Esophagus (tissue), 2 donors: Measurements from ENCODE around the gene FAM174C. TPM values are rescaled to one million over a fixed set of nuclear protein-coding genes. Genes with fewer than 3 reads are reported as not detected.

ENCODE experiments used
- H3K27ac ChIP-seq, 2 donors: one replicate each; pipeline ENCODE4 v1.5.1; 2013; ENCODE audit warnings: low read depth in 2 of 2, mild to moderate bottlenecking in 2 of 2, inconsistent platforms in 1 of 2, low read length in 1 of 2, moderate library complexity in 1 of 2
- H3K27me3 ChIP-seq, 2 donors: one replicate each; pipeline ENCODE4 v1.6.1; 2013; ENCODE audit warnings: low read length in 2 of 2, control low read depth in 1 of 2, mild to moderate bottlenecking in 1 of 2; ENCODE audit not compliant: insufficient read depth in 2 of 2, control insufficient read depth in 1 of 2
- H3K36me3 ChIP-seq, 2 donors: one replicate each; pipeline ENCODE4 v1.6.1; 2013; ENCODE audit warnings: low read length in 1 of 2; ENCODE audit not compliant: control insufficient read depth in 2 of 2, insufficient read depth in 2 of 2
- H3K4me1 ChIP-seq, 2 donors: one replicate each; pipeline ENCODE4 v1.6.1; 2013; ENCODE audit warnings: low read length in 1 of 2; ENCODE audit not compliant: control insufficient read depth in 2 of 2, insufficient read depth in 2 of 2
- H3K4me3 ChIP-seq, 2 donors: one replicate each; pipeline ENCODE4 v1.5.1; 2013; ENCODE audit warnings: low read length in 2 of 2, mild to moderate bottlenecking in 2 of 2, low read depth in 1 of 2, moderate library complexity in 1 of 2
- H3K9me3 ChIP-seq, 2 donors: one replicate each; pipeline ENCODE4 v1.6.1; 2013; ENCODE audit warnings: mild to moderate bottlenecking in 2 of 2, low read depth in 1 of 2, low read length in 1 of 2, moderate library complexity in 1 of 2; ENCODE audit not compliant: control insufficient read depth in 2 of 2, insufficient read depth in 1 of 2
- WGBS, 2 donors: extraction: QIAGEN DNeasy Blood & Tissue Kit; methylation state at CpG; one replicate each; pipeline ENCODE4 v1.1.7; 2013; 5-methylcytosine and 5-hydroxymethylcytosine counted together
- polyA plus RNA-seq, 2 donors: library from polyadenylated mRNA; stranded (reverse); fragments of 200-250 nt; gene quantifications; one replicate each; pipeline ENCODE4 v1.2.3, GENCODE V29; 2013
- donor health status: healthy with polysubstance abuse.
- donor health status: Bipolar disorder and iron deficiency.

The FAM174C gene
- polyA plus RNA-seq, 2 donors = 45.8 to 46.7 TPM

- H3K4me1 ChIP-seq = peaks cover 0 to 20% of the 10 kb centered on the region in 2 donors
- WGBS, 2 donors = 83 to 91% methylated on average over 12 of the region's 12 CpGs
- no peak overlapping the region for H3K27ac ChIP-seq
- H3K9me3 ChIP-seq = no peaks in the 10 kb centered on the region
- H3K36me3 ChIP-seq = peaks cover 6 to 39% of the 10 kb centered on the region in 2 donors
- no peaks in the 10 kb centered on the region for H3K27me3 ChIP-seq
- no peak overlapping the region for H3K4me3 ChIP-seq
Observed at GRCh38 chr19:1278074-1278473, 2.7 kb downstream of the FAM174C start.

- no peak overlapping the region for H3K4me3 ChIP-seq
- 82 to 85% methylated on average over 22 to 25 of the region's 25 CpGs for WGBS, 2 donors
- H3K4me1 ChIP-seq = peaks cover 9 to 19% of the 10 kb centered on the region in 2 donors
- H3K27me3 ChIP-seq = no peaks in the 10 kb centered on the region
- H3K27ac ChIP-seq = no peak overlapping the region
- H3K36me3 ChIP-seq = peaks cover 6 to 34% of the 10 kb centered on the region in 2 donors
- no peaks in the 10 kb centered on the region for H3K9me3 ChIP-seq
Observed at GRCh38 chr19:1278713-1279660, 3.7 kb downstream of the FAM174C start.

- Histone ChIP-seq H3K9me3 (no peaks in the 10 kb centered on the region), H3K27me3 (no peaks in the 10 kb centered on the region), H3K27ac (no peak overlapping the region), H3K4me1 (peaks cover 9 to 21% of the 10 kb centered on the region in 2 donors), H3K4me3 (no peak overlapping the region), H3K36me3 (peaks cover 6 to 26% of the 10 kb centered on the region in 2 donors)
- WGBS, 2 donors = 29 to 30% methylated on average over 10 of the region's 10 CpGs
Observed at GRCh38 chr19:1279782-1280341, 4.5 kb downstream of the FAM174C start.

- H3K27ac ChIP-seq = no peak overlapping the region
- H3K27me3 ChIP-seq = peaks cover 0 to 3% of the 10 kb centered on the region in 2 donors
- H3K4me3 ChIP-seq = no peak overlapping the region
- H3K9me3 ChIP-seq = no peaks in the 10 kb centered on the region
- H3K4me1 ChIP-seq = peaks cover 11 to 24% of the 10 kb centered on the region in 2 donors
- WGBS, 2 donors = 85 to 86% methylated on average over 45 to 53 of the region's 53 CpGs
- peaks cover 6 to 23% of the 10 kb centered on the region in 2 donors for H3K36me3 ChIP-seq
Observed at GRCh38 chr19:1280636-1281568, 5.6 kb downstream of the FAM174C start.

GRCh38 chr19:1281569-1282287, 6.4 kb downstream of the FAM174C start:
- H3K36me3 ChIP-seq = peaks cover 6 to 21% of the 10 kb centered on the region in 2 donors
- no peak overlapping the region for H3K27ac ChIP-seq
- 69% methylated on average over 15 of the region's 15 CpGs for WGBS, 2 donors
- H3K4me3 ChIP-seq = no peak overlapping the region
- H3K9me3 ChIP-seq = no peaks in the 10 kb centered on the region
- H3K4me1 ChIP-seq = peaks cover 14 to 23% of the 10 kb centered on the region in 2 donors
- peaks cover 0 to 8% of the 10 kb centered on the region in 2 donors for H3K27me3 ChIP-seq

GRCh38 chr19:1282588-1283206, 7.4 kb downstream of the FAM174C start:
- 75 to 79% methylated on average over 18 of the region's 18 CpGs for WGBS, 2 donors
- no peak overlapping the region for H3K27ac ChIP-seq
- H3K27me3 ChIP-seq = peaks cover 0 to 17% of the 10 kb centered on the region in 2 donors
- peaks cover 18 to 20% of the 10 kb centered on the region in 2 donors for H3K4me1 ChIP-seq
- no peak overlapping the region for H3K4me3 ChIP-seq
- peaks cover 6 to 18% of the 10 kb centered on the region in 2 donors for H3K36me3 ChIP-seq
- H3K9me3 ChIP-seq = no peaks in the 10 kb centered on the region

- WGBS, 2 donors = 67 to 68% methylated on average over 27 to 29 of the region's 29 CpGs
- peaks cover 6 to 15% of the 10 kb centered on the region in 2 donors for H3K36me3 ChIP-seq
- peaks cover 0 to 22% of the 10 kb centered on the region in 2 donors for H3K27me3 ChIP-seq
- no peak overlapping the region for H3K4me3 ChIP-seq
- H3K4me1 ChIP-seq = peaks cover 20% of the 10 kb centered on the region in 2 donors
- no peaks in the 10 kb centered on the region for H3K9me3 ChIP-seq
- H3K27ac ChIP-seq = peak overlapping the region in 1 of 2 donors; percentile 86
Observed at GRCh38 chr19:1283207-1283916, 8.0 kb downstream of the FAM174C start.

GRCh38 chr19:1283917-1284292, 8.6 kb downstream of the FAM174C start:
- Histone ChIP-seq H3K27ac (peak overlapping the region; percentile 57 to 86), H3K9me3 (no peaks in the 10 kb centered on the region), H3K4me3 (no peak overlapping the region), H3K36me3 (peaks cover 5 to 11% of the 10 kb centered on the region in 2 donors), H3K4me1 (peaks cover 20 to 21% of the 10 kb centered on the region in 2 donors), H3K27me3 (peaks cover 0 to 26% of the 10 kb centered on the region in 2 donors)
- 68 to 73% methylated on average over 12 of the region's 12 CpGs for WGBS, 2 donors
